ENCODE results near the gene C6orf141. TPM values are rescaled to one million over a fixed set of nuclear protein-coding genes. Genes with fewer than 3 reads are reported as not detected.

The C6orf141 gene
- polyA plus RNA-seq, 3 donors from 2014 or later, result not detected

- Mint-ChIP-seq H3K27ac (no peak overlapping the region), H3K36me3 (no peaks in the 10 kb centered on the region), H3K9me3 (peaks cover 0 to 2% (median 0%) of the 10 kb centered on the region in 6 donors), H3K4me3 (no peak overlapping the region), H3K27me3 (ENCODE audit: low read depth in 3 of 3) (peaks cover 0 to 2% (median 2%) of the 10 kb centered on the region in 3 donors), H3K4me1 (no peaks in the 10 kb centered on the region)
- no peak for DNase-seq
These were observed 25.9 kb upstream of the C6orf141 start for GRCh38 chr6:49524541-49524940.

GRCh38 chr6:49526598-49526997, 23.9 kb upstream of the C6orf141 start:
- no peak overlapping the region for H3K4me3 Mint-ChIP-seq
- no peak overlapping the region for H3K27ac Mint-ChIP-seq
- H3K4me1 Mint-ChIP-seq, result no peaks in the 10 kb centered on the region
- H3K27me3 Mint-ChIP-seq (ENCODE audit: low read depth in 3 of 3), result peaks cover 0 to 4% (median 0%) of the 10 kb centered on the region in 3 donors
- H3K9me3 Mint-ChIP-seq, result peaks cover 0 to 2% (median 0%) of the 10 kb centered on the region in 6 donors
- DNase-seq, result no peak
- no peaks in the 10 kb centered on the region for H3K36me3 Mint-ChIP-seq

- H3K4me3 Mint-ChIP-seq, result no peak overlapping the region
- no peak for DNase-seq
- peaks cover 0 to 2% (median 0%) of the 10 kb centered on the region in 6 donors for H3K9me3 Mint-ChIP-seq
- no peaks in the 10 kb centered on the region for H3K36me3 Mint-ChIP-seq
- peaks cover 3 to 5% (median 4%) of the 10 kb centered on the region in 3 donors for H3K27me3 Mint-ChIP-seq (ENCODE audit: low read depth in 3 of 3)
- peaks cover 2 to 4% of the 10 kb centered on the region in 2 donors for H3K4me1 Mint-ChIP-seq
- no peak overlapping the region for H3K27ac Mint-ChIP-seq
These were observed 23.1 kb upstream of the C6orf141 start for GRCh38 chr6:49527320-49527719.

GRCh38 chr6:49528571-49528970, 21.9 kb upstream of the C6orf141 start:
- H3K4me1 Mint-ChIP-seq, result peaks cover 2 to 5% of the 10 kb centered on the region in 2 donors

GRCh38 chr6:49530141-49530776, 20.2 kb upstream of the C6orf141 start:
- no peak overlapping the region for H3K27ac Mint-ChIP-seq
- DNase-seq, result no peak
- H3K4me3 Mint-ChIP-seq, result no peak overlapping the region
- H3K9me3 Mint-ChIP-seq, result peaks cover 0 to 2% (median 0%) of the 10 kb centered on the region in 6 donors
- H3K27me3 Mint-ChIP-seq (ENCODE audit: low read depth in 3 of 3), result peaks cover 3 to 5% (median 4%) of the 10 kb centered on the region in 3 donors
- H3K36me3 Mint-ChIP-seq, result no peaks in the 10 kb centered on the region
- H3K4me1 Mint-ChIP-seq, result peaks cover 2 to 5% of the 10 kb centered on the region in 2 donors

More at GRCh38 chr6:49528571-49528970, 21.9 kb upstream of the C6orf141 start:
- H3K27me3 Mint-ChIP-seq (ENCODE audit: low read depth in 3 of 3), result peaks cover 3 to 5% (median 4%) of the 10 kb centered on the region in 3 donors
- H3K36me3 Mint-ChIP-seq, result no peaks in the 10 kb centered on the region
- DNase-seq, result no peak
- H3K9me3 Mint-ChIP-seq, result peaks cover 0 to 2% (median 0%) of the 10 kb centered on the region in 6 donors
- no peak overlapping the region for H3K4me3 Mint-ChIP-seq
- no peak overlapping the region for H3K27ac Mint-ChIP-seq

- Mint-ChIP-seq H3K36me3 (no peaks in the 10 kb centered on the region), H3K4me1 (peaks cover 2 to 5% of the 10 kb centered on the region in 2 donors), H3K27me3 (ENCODE audit: low read depth in 3 of 3) (peaks cover 4 to 6% (median 5%) of the 10 kb centered on the region in 3 donors), H3K9me3 (peaks cover 0 to 2% (median 0%) of the 10 kb centered on the region in 6 donors), H3K27ac (no peak overlapping the region), H3K4me3 (peak overlapping the region in 2 of 5 donors; percentile 11 to 40)
- DNase-seq, result no peak
These were observed 18.5 kb upstream of the C6orf141 start for GRCh38 chr6:49531774-49532569.

GRCh38 chr6:49535795-49536194, 14.7 kb upstream of the C6orf141 start:
- peaks cover 2 to 5% of the 10 kb centered on the region in 2 donors for H3K4me1 Mint-ChIP-seq
- H3K27ac Mint-ChIP-seq, result no peak overlapping the region
- DNase-seq, result no peak
- H3K36me3 Mint-ChIP-seq, result no peaks in the 10 kb centered on the region
- no peaks in the 10 kb centered on the region for H3K9me3 Mint-ChIP-seq
- no peak overlapping the region for H3K4me3 Mint-ChIP-seq
- H3K27me3 Mint-ChIP-seq (ENCODE audit: low read depth in 3 of 3), result peaks cover 2 to 11% (median 5%) of the 10 kb centered on the region in 3 donors

- Mint-ChIP-seq H3K4me1 (no peaks in the 10 kb centered on the region), H3K36me3 (no peaks in the 10 kb centered on the region), H3K27ac (no peak overlapping the region), H3K4me3 (no peak overlapping the region), H3K9me3 (no peaks in the 10 kb centered on the region), H3K27me3 (ENCODE audit: low read depth in 3 of 3) (peaks cover 0 to 8% (median 0%) of the 10 kb centered on the region in 3 donors)
- DNase-seq, result no peak
These were observed 11.4 kb upstream of the C6orf141 start for GRCh38 chr6:49539102-49539501.

- DNase-seq, result no peak
- no peaks in the 10 kb centered on the region for H3K36me3 Mint-ChIP-seq
- no peaks in the 10 kb centered on the region for H3K9me3 Mint-ChIP-seq
- H3K4me1 Mint-ChIP-seq, result no peaks in the 10 kb centered on the region
- H3K4me3 Mint-ChIP-seq, result no peak overlapping the region
- peaks cover 0 to 8% (median 0%) of the 10 kb centered on the region in 3 donors for H3K27me3 Mint-ChIP-seq (ENCODE audit: low read depth in 3 of 3)
- H3K27ac Mint-ChIP-seq, result no peak overlapping the region
These were observed 9.9 kb upstream of the C6orf141 start for GRCh38 chr6:49540614-49541013.

- peaks cover 0 to 1% (median 0%) of the 10 kb centered on the region in 6 donors for H3K9me3 Mint-ChIP-seq
- no peak overlapping the region for H3K27ac Mint-ChIP-seq
- no peaks in the 10 kb centered on the region for H3K4me1 Mint-ChIP-seq
- no peaks in the 10 kb centered on the region for H3K36me3 Mint-ChIP-seq
- H3K27me3 Mint-ChIP-seq (ENCODE audit: low read depth in 3 of 3), result peaks cover 0 to 6% (median 1%) of the 10 kb centered on the region in 3 donors
- H3K4me3 Mint-ChIP-seq, result no peak overlapping the region
- DNase-seq, result no peak
These were observed 9.2 kb upstream of the C6orf141 start for GRCh38 chr6:49541210-49541724.

- Mint-ChIP-seq H3K27me3 (ENCODE audit: low read depth in 3 of 3) (peaks cover 0 to 5% (median 3%) of the 10 kb centered on the region in 3 donors), H3K9me3 (peaks cover 0 to 3% (median 0%) of the 10 kb centered on the region in 6 donors), H3K4me1 (no peaks in the 10 kb centered on the region), H3K36me3 (no peaks in the 10 kb centered on the region), H3K4me3 (no peak overlapping the region), H3K27ac (no peak overlapping the region)
- no peak for DNase-seq
These were observed 8.5 kb upstream of the C6orf141 start for GRCh38 chr6:49541936-49542335.

GRCh38 chr6:49543087-49543858, 7.2 kb upstream of the C6orf141 start:
- H3K27ac Mint-ChIP-seq, result no peak overlapping the region
- H3K9me3 Mint-ChIP-seq, result peaks cover 0 to 3% (median 0%) of the 10 kb centered on the region in 6 donors
- H3K4me1 Mint-ChIP-seq, result no peaks in the 10 kb centered on the region
- DNase-seq, result no peak
- H3K4me3 Mint-ChIP-seq, result no peak overlapping the region
- peaks cover 0 to 5% (median 3%) of the 10 kb centered on the region in 3 donors for H3K27me3 Mint-ChIP-seq (ENCODE audit: low read depth in 3 of 3)
- H3K36me3 Mint-ChIP-seq, result no peaks in the 10 kb centered on the region

GRCh38 chr6:49546331-49546730, 4.1 kb upstream of the C6orf141 start:
- Mint-ChIP-seq H3K4me3 (no peak overlapping the region), H3K36me3 (no peaks in the 10 kb centered on the region), H3K27me3 (ENCODE audit: low read depth in 3 of 3) (peaks cover 5 to 10% (median 6%) of the 10 kb centered on the region in 3 donors), H3K4me1 (peaks cover 8 to 10% of the 10 kb centered on the region in 2 donors), H3K9me3 (peaks cover 0 to 9% (median under 1%) of the 10 kb centered on the region in 6 donors), H3K27ac (no peak overlapping the region)
- no peak for DNase-seq
